ENCODE measurements around the gene AP5S1. TPM values are rescaled to one million over a fixed set of nuclear protein-coding genes. Genes with fewer than 3 reads are reported as not detected.

Gene AP5S1
- total RNA-seq, 1 donor from 2014 or later = 12.8 TPM

GRCh38 chr20:3801299-3801698 is 19.0 kb upstream of the AP5S1 start:
- no peak for TF ChIP-seq CTCF (conservative IDR thresholded peaks at IDR 0.05)
- Mint-ChIP-seq H3K27ac (ENCODE audit: unreplicated experiment) (no peak overlapping the region), H3K4me1 (peaks cover 57% of the 10 kb centered on the region), H3K27me3 (ENCODE audit: low read depth) (no peaks in the 10 kb centered on the region), H3K9me3 (no peaks in the 10 kb centered on the region), H3K4me3 (no peak overlapping the region), H3K36me3 (ENCODE audit: low read depth) (peaks cover 16% of the 10 kb centered on the region)
- DNase-seq (ENCODE audit: low read depth, low spot score) = no peak

- no peak for TF ChIP-seq CTCF (conservative IDR thresholded peaks at IDR 0.05)
- Mint-ChIP-seq H3K9me3 (no peaks in the 10 kb centered on the region), H3K4me1 (peaks cover 56% of the 10 kb centered on the region), H3K36me3 (ENCODE audit: low read depth) (peaks cover 16% of the 10 kb centered on the region), H3K27me3 (ENCODE audit: low read depth) (no peaks in the 10 kb centered on the region), H3K4me3 (no peak overlapping the region), H3K27ac (ENCODE audit: unreplicated experiment) (no peak overlapping the region)
- DNase-seq (ENCODE audit: low read depth, low spot score) = no peak
Observed at GRCh38 chr20:3801846-3802245, 18.5 kb upstream of the AP5S1 start.

- DNase-seq (ENCODE audit: low read depth, low spot score) = no peak
- no peak for TF ChIP-seq CTCF (conservative IDR thresholded peaks at IDR 0.05)
- Mint-ChIP-seq H3K4me3 (peak overlapping the region; percentile 38), H3K36me3 (ENCODE audit: low read depth) (peaks cover 16% of the 10 kb centered on the region), H3K27me3 (ENCODE audit: low read depth) (no peaks in the 10 kb centered on the region), H3K4me1 (peaks cover 56% of the 10 kb centered on the region), H3K27ac (ENCODE audit: unreplicated experiment) (peak overlapping the region; percentile 76), H3K9me3 (no peaks in the 10 kb centered on the region)
Observed at GRCh38 chr20:3802524-3803239, 17.7 kb upstream of the AP5S1 start.

- DNase-seq (ENCODE audit: low read depth, low spot score) = no peak
- H3K27ac Mint-ChIP-seq (ENCODE audit: unreplicated experiment) = peak overlapping the region; percentile 83
- peaks cover 52% of the 10 kb centered on the region for H3K4me1 Mint-ChIP-seq
- no peaks in the 10 kb centered on the region for H3K27me3 Mint-ChIP-seq (ENCODE audit: low read depth)
- peak overlapping the region; percentile 53 for H3K4me3 Mint-ChIP-seq
- H3K9me3 Mint-ChIP-seq = no peaks in the 10 kb centered on the region
- peaks cover 16% of the 10 kb centered on the region for H3K36me3 Mint-ChIP-seq (ENCODE audit: low read depth)
- TF ChIP-seq CTCF (conservative IDR thresholded peaks at IDR 0.05) = no peak
Observed at GRCh38 chr20:3803289-3803688, 17.1 kb upstream of the AP5S1 start.

- H3K36me3 Mint-ChIP-seq (ENCODE audit: low read depth) = peaks cover 16% of the 10 kb centered on the region
Observed at GRCh38 chr20:3803854-3804253, 16.5 kb upstream of the AP5S1 start.

More at GRCh38 chr20:3803854-3804253, 16.5 kb upstream of the AP5S1 start:
- no peak for DNase-seq (ENCODE audit: low read depth, low spot score)
- no peaks in the 10 kb centered on the region for H3K27me3 Mint-ChIP-seq (ENCODE audit: low read depth)
- no peak overlapping the region for H3K27ac Mint-ChIP-seq (ENCODE audit: unreplicated experiment)
- TF ChIP-seq CTCF (conservative IDR thresholded peaks at IDR 0.05) = no peak
- no peaks in the 10 kb centered on the region for H3K9me3 Mint-ChIP-seq
- peaks cover 46% of the 10 kb centered on the region for H3K4me1 Mint-ChIP-seq
- H3K4me3 Mint-ChIP-seq = peak overlapping the region; percentile 53

All from neural crest cell (in vitro differentiated cells).